ENCODE measurements around the gene ERCC8.

The ERCC8 gene

DNA sequence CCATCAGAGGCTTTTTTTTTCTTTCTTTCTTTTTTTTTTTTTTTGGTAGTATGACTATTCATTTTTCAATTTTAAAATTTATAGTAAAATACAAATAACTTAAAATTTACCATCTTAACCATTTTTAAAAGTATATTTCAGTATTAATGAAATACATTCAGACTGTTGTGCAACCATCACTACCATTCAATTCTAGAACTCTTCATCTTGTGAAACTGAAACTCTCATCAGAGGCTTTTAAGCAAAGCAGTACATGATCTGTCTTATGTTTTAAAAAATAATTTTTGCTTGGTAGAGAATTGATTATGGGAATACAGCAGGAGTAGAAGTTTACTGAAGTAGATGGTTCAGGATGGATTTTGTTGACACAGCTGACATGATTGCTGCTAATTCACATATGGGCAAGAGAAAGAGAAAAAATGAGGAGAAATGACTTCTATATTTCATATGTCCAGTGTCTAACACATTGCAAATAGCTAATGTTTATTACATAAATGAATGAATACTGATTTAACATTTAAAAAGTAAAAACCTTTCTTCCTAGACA is 114.2 kb downstream of the ERCC8 start:
- no peak for DNase-seq

DNA sequence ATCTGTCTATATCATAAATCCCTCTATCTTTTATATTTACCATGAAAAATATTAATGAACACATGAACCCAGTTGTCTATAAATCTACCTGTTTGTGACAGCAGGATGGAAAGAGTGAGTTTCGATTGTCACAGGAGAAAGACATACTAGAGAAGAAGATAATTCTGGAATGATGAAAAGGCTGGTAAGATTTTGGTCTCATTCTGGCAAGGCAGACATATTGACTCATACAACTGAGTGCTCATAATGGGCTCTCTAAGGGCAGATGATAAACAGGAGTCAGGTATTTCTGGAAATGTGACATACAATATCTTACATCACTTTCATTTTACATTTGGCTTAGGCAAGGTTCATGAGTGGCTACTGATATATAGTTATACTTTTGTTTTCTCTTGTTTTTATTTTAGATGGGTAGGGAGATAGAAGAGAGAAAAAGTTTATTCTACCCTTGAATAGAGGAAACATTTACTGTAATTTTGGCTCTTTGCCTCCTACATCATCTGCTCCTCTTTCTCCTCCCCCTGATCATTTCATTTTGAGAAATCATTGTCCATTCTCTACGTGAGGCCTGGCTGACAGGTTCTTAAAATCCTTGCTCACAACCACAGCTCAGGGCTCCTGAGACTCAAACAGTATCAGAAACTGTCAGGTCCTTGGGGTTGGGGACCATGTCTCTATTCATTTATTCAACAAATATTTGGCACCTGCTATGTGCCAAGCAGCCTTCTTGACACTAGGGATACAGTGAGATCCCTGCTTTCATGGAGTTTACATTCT is 115.2 kb downstream of the ERCC8 start:
- no peak for DNase-seq

DNA sequence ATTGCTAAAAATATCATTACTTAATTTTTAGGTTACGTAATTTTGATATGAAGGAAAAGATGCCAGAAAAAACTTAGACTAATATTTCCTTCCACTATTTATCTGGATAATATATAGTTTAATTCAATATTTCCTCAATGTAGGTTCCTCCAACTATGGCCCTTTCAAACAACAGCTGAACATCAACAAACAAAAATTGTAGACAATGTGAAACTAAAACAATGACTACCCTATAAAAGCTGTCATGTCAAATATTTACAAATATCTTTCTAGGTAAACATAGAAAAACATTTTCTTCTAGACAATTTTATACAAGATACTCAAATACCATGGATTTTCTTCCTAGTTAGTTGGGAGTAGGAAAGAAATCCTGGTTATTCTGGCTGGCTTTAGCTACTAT is 117.7 kb downstream of the ERCC8 start:
- DNase-seq = no peak

DNA sequence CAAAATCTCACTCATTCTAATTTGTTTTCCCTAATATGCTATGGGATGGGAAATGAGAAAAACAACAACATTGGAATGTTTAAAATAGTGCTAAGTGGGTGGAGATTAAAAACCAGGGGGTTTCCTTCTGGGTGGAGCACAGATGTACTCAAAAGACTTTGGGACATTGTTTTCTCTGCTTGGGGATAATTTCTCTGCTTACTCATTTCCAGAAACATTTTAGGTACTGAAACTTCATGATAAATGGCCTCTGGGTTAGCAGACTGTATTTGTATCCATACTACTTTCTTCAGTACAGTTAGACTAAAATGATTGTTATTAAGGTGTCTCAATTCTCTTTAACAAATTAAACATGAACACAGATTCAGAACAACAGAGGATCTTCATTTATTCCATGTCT is 118.2 kb downstream of the ERCC8 start:
- DNase-seq = no peak
